OCI-LY1 (cell line): ENCODE results near the gene PDLIM5.
"Not testable (repeated sequence)": the region's sequence is repeated elsewhere in the genome, so short reads cannot be mapped to it uniquely, and the experiment has no call there.

ENCODE experiments used
- H2AFZ ChIP-seq: fragments of 200-600 bp; sonication (generic), shearing (Covaris generic); 2 replicates; pipeline ENCODE4 v1.6.0; 2014; ENCODE audit warnings: antibody characterized with exemption, mild to moderate bottlenecking, low read length
- H3F3A ChIP-seq: fragments of 200-600 bp; sonication (generic), shearing (Covaris generic); 2 replicates; pipeline ENCODE4 v1.6.0; 2014; ENCODE audit warnings: mild to moderate bottlenecking, antibody characterized with exemption, low read length, moderate library complexity; ENCODE audit not compliant: insufficient read depth
- H3K27ac ChIP-seq: fragments of 200-600 bp; sonication (generic); 2 replicates; pipeline ENCODE4 v1.5.1; 2014; ENCODE audit warnings: low read length, mixed run types, mild to moderate bottlenecking, low read depth; ENCODE audit not compliant: poor library complexity, severe bottlenecking
- H3K27me3 ChIP-seq: fragments of 200-600 bp; sonication (generic); 2 replicates; pipeline ENCODE4 v1.6.0; 2014; ENCODE audit warnings: antibody characterized with exemption, mild to moderate bottlenecking, low read length, moderate library complexity; ENCODE audit not compliant: insufficient read depth
- H3K36me3 ChIP-seq: fragments of 200-600 bp; sonication (generic); 2 replicates; pipeline ENCODE4 v1.6.1; 2014; ENCODE audit warnings: mild to moderate bottlenecking, antibody characterized with exemption, low read length, moderate library complexity, mixed read lengths; ENCODE audit not compliant: insufficient read depth
- H3K4me1 ChIP-seq: fragments of 200-600 bp; sonication (generic); 2 replicates; pipeline ENCODE4 v1.5.1; 2014; ENCODE audit warnings: mild to moderate bottlenecking, low read length, moderate library complexity; ENCODE audit not compliant: insufficient read depth, severe bottlenecking
- H3K4me2 ChIP-seq: fragments of 200-600 bp; sonication (generic), shearing (Covaris generic); 2 replicates; pipeline ENCODE4 v1.6.1; 2014; ENCODE audit warnings: low read length
- H3K4me3 ChIP-seq: fragments of 200-600 bp; sonication (generic); 2 replicates; pipeline ENCODE4 v1.5.1; 2014; ENCODE audit warnings: low read length, low read depth, mild to moderate bottlenecking, mixed read lengths; ENCODE audit not compliant: poor library complexity, severe bottlenecking
- H3K79me2 ChIP-seq: fragments of 200-600 bp; shearing (Covaris generic); 2 replicates; pipeline ENCODE4 v1.6.1; 2016; ENCODE audit warnings: mixed run types, low read length, mixed read lengths; ENCODE audit not compliant: insufficient read depth
- H3K9ac ChIP-seq: fragments of 200-600 bp; sonication (generic), shearing (Covaris generic); 2 replicates; pipeline ENCODE4 v1.6.1; 2014; ENCODE audit warnings: mild to moderate bottlenecking, low read length, mixed read lengths
- H3K9me2 ChIP-seq: fragments of 200-600 bp; sonication (generic), shearing (Covaris generic); 2 replicates; pipeline ENCODE4 v1.6.1; 2014; ENCODE audit warnings: low read depth, mild to moderate bottlenecking, low read length, mixed read lengths
- H3K9me3 ChIP-seq: fragments of 200-600 bp; shearing (Covaris generic); 2 replicates; pipeline ENCODE4 v1.6.1; 2014; ENCODE audit warnings: low read length, mixed read lengths
- H4K20me1 ChIP-seq: fragments of 200-600 bp; sonication (generic), shearing (Covaris generic); 2 replicates; pipeline ENCODE4 v1.6.0; 2016; ENCODE audit warnings: mild to moderate bottlenecking, low read length; ENCODE audit not compliant: insufficient read depth
- EZH2 ChIP-seq: fragments of 200-600 bp; sonication (generic), shearing (Covaris generic); IDR thresholded peaks from 2 replicates; pipeline ENCODE4 v1.8.0; 2017; ENCODE audit warnings: borderline replicate concordance, mixed run types, mild to moderate bottlenecking, antibody characterized with exemption, low read length, moderate library complexity, mixed read lengths
- TF ChIP-seq, protein P1 (sequence below): fragments of 200-600 bp; sonication (generic), shearing (Covaris generic); IDR thresholded peaks from 2 replicates; pipeline ENCODE4 v1.5.1; 2017; ENCODE audit warnings: mild to moderate bottlenecking, antibody characterized with exemption, low read length, moderate library complexity, mixed read lengths

The PDLIM5 gene

DNA sequence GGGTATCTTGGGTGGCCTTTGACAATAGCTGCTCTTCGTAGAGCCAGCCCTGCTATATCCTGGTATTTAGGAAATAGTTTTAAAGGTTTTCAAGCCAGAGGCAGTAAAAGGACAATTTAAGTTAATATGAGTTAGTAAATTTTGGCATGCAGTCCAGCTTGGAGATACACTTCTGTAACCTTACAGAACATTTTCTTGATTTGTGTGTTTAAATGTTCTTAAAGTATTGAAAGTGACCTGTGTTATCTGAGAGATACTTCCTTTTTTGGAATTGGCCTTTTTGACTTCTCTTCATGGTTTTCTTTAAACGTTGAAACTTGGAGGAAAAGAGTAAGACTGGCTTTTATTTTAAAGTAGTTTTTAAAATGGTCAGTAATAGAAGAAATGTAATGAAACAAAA lies 25.5 kb downstream of the PDLIM5 start:
- Histone ChIP-seq H3K4me2 (no peak overlapping the region), H2AFZ (no peak overlapping the region), H3K9ac (no peak overlapping the region), H3K9me2 (no peaks in the 10 kb centered on the region), H3K36me3 (no peaks in the 10 kb centered on the region), H3K4me3 (no peak overlapping the region), H3F3A (no peaks in the 10 kb centered on the region), H3K27me3 (no peaks in the 10 kb centered on the region), H3K4me1 (peaks cover 5% of the 10 kb centered on the region), H3K9me3 (no peaks in the 10 kb centered on the region), H4K20me1 (no peaks in the 10 kb centered on the region), H3K79me2 (no peaks in the 10 kb centered on the region), H3K27ac (no peak overlapping the region)
- TF ChIP-seq EZH2, result no peak
- TF ChIP-seq, protein P1, sequence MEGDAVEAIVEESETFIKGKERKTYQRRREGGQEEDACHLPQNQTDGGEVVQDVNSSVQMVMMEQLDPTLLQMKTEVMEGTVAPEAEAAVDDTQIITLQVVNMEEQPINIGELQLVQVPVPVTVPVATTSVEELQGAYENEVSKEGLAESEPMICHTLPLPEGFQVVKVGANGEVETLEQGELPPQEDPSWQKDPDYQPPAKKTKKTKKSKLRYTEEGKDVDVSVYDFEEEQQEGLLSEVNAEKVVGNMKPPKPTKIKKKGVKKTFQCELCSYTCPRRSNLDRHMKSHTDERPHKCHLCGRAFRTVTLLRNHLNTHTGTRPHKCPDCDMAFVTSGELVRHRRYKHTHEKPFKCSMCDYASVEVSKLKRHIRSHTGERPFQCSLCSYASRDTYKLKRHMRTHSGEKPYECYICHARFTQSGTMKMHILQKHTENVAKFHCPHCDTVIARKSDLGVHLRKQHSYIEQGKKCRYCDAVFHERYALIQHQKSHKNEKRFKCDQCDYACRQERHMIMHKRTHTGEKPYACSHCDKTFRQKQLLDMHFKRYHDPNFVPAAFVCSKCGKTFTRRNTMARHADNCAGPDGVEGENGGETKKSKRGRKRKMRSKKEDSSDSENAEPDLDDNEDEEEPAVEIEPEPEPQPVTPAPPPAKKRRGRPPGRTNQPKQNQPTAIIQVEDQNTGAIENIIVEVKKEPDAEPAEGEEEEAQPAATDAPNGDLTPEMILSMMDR, result no peak

DNA sequence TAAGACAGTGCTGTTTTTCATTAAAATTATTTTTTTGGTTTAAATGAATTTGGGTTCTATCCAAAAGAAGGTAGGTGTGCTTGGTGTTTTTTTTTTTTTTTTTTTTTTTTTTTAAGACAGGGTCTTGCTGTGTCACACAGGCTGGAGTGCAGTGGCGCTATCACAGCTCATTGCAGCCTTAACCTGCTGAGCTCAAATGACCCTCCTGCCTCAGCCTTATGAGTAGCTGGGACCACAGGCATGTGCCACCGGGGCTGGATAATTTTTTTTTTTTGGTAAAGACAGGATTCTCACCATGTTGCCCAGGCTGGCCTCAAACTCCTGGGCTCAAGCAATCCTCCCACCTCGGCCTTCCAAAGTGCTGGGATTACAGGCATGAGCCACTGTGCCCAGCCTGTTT lies 27.1 kb downstream of the PDLIM5 start:
- H3K4me1 ChIP-seq, H3K27me3 ChIP-seq, H3K9me3 ChIP-seq, H3K9me2 ChIP-seq, H3K79me2 ChIP-seq, H3K4me3 ChIP-seq, H3K36me3 ChIP-seq, H3K4me2 ChIP-seq, H2AFZ ChIP-seq, H3K27ac ChIP-seq, H3F3A ChIP-seq, H3K9ac ChIP-seq, H4K20me1 ChIP-seq: not testable (repeated sequence)

DNA sequence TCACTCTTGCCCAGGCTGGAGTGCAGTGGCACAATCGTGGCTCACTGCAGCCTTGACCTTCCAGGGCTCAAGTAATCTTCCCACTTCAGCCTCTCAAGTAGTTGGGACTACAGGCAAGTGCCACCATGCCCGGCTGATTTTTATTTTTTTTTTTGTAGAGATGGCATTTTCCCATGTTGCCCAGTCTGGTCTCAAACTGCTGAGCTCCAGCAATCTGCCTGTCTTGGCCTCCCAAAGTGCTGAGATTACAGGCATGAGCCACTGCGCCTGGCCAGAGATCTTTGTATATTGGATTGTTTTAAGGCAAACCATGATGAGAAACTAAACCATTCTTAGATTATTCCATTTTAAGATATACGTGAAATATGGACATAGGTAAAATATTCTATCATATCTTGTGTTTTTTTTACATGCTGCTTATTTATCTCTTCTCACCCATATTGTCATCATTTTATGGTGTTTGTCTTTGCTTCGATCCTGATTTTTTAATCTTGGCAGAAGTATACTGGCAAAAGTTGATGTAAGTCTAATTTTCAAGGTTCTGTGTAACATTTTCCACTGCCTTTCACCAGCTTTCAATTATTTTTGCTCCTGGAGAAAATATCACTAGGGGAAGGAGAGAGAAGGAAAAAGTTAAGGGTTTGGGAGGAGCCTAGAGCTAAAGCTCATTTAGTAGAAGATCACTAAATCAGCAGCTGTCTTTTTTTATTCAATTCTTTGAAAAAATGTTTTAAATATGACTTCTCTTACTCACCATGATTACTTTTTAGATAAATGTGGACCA lies 27.8 kb downstream of the PDLIM5 start:
- H3K79me2 ChIP-seq, result no peaks in the 10 kb centered on the region
- H3K9me3 ChIP-seq, result no peaks in the 10 kb centered on the region
- no peak overlapping the region for H3K27ac ChIP-seq
- H2AFZ ChIP-seq, result no peak overlapping the region
- no peaks in the 10 kb centered on the region for H3K27me3 ChIP-seq
- H4K20me1 ChIP-seq, result no peaks in the 10 kb centered on the region
- H3K9me2 ChIP-seq, result no peaks in the 10 kb centered on the region
- H3K9ac ChIP-seq, result no peak overlapping the region
- H3K36me3 ChIP-seq, result no peaks in the 10 kb centered on the region
- no peaks in the 10 kb centered on the region for H3F3A ChIP-seq
- no peak overlapping the region for H3K4me2 ChIP-seq
- H3K4me3 ChIP-seq, result no peak overlapping the region
- peaks cover 5% of the 10 kb centered on the region for H3K4me1 ChIP-seq
- TF ChIP-seq EZH2, result no peak
- TF ChIP-seq, protein P1, result no peak

DNA sequence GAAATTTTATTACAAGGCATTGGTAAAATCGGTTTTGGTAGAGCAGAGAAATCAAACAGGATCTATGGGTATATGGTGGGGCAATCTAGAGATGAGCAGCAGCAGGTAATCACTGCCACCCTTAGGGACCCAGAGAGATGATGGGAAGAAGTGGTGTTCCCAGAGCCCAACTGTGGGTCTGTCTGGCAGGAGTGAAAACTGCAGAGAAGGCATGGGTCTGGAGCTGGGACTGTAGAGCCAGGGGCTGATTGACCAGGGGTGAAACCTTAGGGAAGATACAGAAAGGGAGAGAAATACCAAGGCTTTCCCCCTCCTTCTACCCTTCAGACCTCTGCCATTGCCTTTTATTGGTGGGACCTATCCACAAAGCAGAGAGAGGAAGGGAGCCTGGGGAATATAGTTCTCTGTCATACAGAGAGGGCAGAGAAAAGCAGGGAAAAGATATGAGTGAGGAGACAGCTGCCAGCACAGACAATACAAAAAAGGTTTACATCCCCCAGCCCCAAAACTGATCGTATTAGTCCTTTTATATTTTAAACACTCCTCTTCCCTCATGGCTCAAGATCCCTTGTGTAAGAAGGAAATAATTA lies 28.7 kb downstream of the PDLIM5 start:
- H3K27me3 ChIP-seq, result no peaks in the 10 kb centered on the region
- no peaks in the 10 kb centered on the region for H3K79me2 ChIP-seq
- H3K27ac ChIP-seq, result no peak overlapping the region
- H3K9me3 ChIP-seq, result no peaks in the 10 kb centered on the region
- H3K4me2 ChIP-seq, result no peak overlapping the region
- H3K4me3 ChIP-seq, result no peak overlapping the region
- H4K20me1 ChIP-seq, result no peaks in the 10 kb centered on the region
- no peak overlapping the region for H2AFZ ChIP-seq
- H3K9me2 ChIP-seq, result no peaks in the 10 kb centered on the region
- TF ChIP-seq EZH2, result no peak
- TF ChIP-seq, protein P1, result no peak
- H3K9ac ChIP-seq, result no peak overlapping the region
- no peaks in the 10 kb centered on the region for H3K36me3 ChIP-seq
- H3F3A ChIP-seq, result no peaks in the 10 kb centered on the region
- peaks cover 5% of the 10 kb centered on the region for H3K4me1 ChIP-seq
